GM12875 (cell line): ENCODE results near the gene CTIF.

Source experiments
- H3K4me3 ChIP-seq: one replicate; pipeline ENCODE4 v1.5.1; 2011; ENCODE audit warnings: low read depth, low read length, control low read depth
- TF ChIP-seq, protein P1 (sequence below): IDR thresholded peaks from 2 replicates; pipeline ENCODE4 v1.5.1; 2011; ENCODE audit warnings: low read depth, mild to moderate bottlenecking, control low read depth, inconsistent platforms, low read length, moderate library complexity, borderline replicate concordance; ENCODE audit not compliant: insufficient read depth

Gene CTIF

DNA sequence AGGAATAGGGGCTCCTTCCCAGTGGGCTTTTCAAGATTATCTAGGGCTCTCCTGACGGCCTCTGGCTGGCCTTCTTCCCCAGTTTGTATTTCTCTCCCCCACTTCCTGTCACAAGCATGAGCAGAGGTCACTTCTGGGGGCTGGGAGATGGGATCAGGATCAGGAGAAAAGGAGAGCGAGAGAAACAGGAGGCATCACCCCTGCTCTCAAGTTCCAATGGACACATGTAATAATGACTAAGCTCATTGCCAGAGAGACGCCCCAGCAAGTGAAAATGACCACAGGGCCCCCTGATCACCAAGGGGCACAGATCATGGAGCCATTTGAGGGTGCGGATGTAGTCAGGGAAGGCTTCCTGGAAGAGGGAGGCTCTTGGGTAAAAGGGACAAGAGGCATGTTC lies 319.8 kb downstream of the CTIF start:
- TF ChIP-seq, protein P1, sequence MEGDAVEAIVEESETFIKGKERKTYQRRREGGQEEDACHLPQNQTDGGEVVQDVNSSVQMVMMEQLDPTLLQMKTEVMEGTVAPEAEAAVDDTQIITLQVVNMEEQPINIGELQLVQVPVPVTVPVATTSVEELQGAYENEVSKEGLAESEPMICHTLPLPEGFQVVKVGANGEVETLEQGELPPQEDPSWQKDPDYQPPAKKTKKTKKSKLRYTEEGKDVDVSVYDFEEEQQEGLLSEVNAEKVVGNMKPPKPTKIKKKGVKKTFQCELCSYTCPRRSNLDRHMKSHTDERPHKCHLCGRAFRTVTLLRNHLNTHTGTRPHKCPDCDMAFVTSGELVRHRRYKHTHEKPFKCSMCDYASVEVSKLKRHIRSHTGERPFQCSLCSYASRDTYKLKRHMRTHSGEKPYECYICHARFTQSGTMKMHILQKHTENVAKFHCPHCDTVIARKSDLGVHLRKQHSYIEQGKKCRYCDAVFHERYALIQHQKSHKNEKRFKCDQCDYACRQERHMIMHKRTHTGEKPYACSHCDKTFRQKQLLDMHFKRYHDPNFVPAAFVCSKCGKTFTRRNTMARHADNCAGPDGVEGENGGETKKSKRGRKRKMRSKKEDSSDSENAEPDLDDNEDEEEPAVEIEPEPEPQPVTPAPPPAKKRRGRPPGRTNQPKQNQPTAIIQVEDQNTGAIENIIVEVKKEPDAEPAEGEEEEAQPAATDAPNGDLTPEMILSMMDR: no peak

DNA sequence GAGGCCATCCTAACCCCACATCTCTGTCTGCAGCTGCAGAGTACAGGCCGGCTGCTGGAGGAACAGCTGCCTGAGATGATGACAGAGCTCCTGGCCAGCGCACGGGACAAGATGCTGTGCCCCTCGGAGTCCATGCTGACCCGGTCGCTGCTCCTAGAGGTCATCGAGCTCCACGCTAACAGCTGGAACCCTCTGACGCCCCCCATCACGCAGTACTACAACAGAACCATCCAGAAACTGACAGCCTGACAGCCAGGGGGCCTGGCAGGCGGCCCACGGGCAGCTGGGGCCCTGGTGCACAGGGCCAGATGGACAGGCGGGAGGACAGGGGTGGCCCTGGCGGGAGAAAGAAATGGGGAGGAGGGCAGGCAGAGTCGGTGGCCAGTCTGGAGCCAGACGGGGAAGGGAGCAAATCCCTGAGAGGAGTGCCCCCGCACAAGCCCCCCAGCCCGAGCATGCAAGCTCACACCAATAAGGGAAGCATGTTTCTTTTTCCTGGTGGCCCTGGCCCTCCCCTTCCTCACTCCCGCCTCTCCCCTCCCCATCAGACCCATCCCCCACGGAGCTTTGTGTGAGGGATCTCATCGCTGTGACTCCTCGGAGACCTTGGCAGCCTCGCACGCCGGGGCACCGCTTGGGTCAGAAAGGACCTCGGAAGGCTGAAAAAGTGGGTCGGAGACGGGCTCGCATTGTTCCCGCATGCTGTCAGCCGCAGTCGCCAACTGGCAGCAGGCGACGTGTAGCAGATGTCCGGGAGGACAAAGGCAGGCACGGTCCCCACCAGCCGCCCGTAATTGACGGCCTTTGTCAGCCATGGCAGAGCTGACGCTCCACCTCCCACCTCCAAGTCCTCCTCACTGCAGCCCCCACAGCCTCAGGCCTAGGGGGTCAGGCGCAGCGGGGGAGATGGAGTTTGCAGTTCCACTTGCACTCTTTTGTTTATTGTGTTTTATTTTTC lies 320.8 kb downstream of the CTIF start:
- no peak overlapping the region for H3K4me3 ChIP-seq
- TF ChIP-seq, protein P1: no peak

More for the DNA sequence above, 319.8 kb downstream of the CTIF start:
- no peak overlapping the region for H3K4me3 ChIP-seq

DNA sequence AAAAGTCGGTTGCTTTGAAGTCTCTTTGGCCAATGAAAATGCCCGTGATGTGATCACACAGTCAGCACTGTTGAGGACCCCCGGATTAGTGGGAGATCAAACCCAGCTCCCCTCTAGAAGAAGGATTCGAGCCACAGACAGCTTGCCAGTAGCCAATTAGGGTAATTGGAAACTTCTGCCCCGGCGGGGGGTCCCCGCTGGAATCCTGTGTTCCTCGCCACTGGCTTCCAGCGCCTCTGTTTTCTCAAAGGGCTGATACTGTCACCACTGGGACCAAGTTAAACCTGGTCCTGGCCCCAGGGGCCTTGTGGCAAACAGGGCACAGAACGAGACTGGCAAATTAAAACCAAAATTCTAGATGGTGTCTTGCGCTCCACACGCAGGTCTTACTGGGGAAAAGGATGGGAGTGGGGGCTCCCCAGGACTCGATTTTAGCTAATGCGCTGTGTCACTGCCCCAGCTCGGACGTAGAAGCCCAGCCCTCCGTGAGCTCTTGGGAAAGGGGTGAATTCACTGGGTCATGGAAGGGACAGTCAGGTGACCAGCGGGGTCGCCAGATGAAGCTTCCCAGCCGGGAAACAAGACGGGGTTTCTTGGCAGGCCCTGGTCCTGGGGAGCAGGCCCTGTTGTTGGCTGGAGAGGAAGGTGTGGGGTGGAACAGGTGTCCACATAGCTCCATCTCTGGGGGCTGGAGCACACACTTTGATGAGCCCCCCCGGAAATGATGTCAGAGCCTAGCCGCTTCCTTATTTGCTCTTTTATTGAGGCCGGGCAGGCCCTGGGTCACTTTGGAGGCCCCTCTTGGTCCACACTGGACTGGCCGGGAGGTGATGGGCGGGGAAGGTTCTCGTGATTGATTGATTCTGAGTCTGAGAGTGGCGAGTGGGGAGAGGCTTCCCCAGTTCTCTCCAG lies 321.7 kb downstream of the CTIF start:
- no peak overlapping the region for H3K4me3 ChIP-seq

DNA sequence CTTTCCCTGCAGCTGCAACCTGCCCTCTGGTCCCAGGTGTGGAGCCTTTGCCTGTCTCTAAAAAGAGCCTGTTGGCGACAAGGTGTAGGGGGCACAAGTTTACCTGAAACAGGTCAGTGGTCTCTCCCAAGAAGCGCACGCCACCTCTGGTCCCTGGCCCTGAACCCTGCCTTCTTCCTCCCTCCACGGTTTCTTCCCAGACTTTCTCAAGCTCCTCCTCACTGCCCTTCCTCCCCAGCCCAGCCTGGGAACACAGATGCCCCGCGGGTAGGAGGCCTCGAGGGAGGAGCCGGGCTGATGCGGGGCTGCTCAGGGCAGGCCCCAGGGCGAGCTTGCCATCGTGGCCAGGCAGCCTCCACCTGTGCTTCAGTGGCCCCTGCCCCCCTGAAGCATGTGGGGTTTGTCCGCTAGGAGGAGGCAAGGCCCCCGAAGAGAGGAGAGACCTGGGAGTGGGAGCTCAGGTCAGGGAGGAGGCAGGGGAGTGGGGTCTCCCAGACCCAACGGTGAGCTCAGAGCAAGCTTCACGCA lies 322.4 kb downstream of the CTIF start:
- TF ChIP-seq, protein P1: no peak
- H3K4me3 ChIP-seq: no peak overlapping the region

More for the DNA sequence above, 321.7 kb downstream of the CTIF start:
- TF ChIP-seq, protein P1: no peak

DNA sequence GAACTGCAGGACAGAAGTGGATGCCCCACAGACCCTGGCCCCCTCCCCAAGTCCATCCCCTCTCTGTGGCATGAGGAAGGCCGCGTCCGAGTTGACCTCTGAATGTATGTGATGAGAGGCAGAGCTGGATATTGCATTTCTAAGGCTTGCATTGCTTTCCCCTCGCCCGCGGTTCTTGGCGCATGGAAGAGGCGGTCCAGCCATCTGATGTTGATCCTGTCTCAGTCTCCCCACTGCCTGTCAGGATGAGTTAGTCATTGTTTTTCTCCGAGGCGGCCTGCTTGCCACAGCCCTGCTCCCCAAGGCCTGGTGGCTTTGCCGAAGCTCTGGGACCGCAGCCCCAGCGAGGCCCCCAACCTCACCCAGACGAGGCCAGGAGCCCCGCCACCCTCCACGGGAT lies 323.3 kb downstream of the CTIF start:
- H3K4me3 ChIP-seq: no peak overlapping the region
- TF ChIP-seq, protein P1: no peak

DNA sequence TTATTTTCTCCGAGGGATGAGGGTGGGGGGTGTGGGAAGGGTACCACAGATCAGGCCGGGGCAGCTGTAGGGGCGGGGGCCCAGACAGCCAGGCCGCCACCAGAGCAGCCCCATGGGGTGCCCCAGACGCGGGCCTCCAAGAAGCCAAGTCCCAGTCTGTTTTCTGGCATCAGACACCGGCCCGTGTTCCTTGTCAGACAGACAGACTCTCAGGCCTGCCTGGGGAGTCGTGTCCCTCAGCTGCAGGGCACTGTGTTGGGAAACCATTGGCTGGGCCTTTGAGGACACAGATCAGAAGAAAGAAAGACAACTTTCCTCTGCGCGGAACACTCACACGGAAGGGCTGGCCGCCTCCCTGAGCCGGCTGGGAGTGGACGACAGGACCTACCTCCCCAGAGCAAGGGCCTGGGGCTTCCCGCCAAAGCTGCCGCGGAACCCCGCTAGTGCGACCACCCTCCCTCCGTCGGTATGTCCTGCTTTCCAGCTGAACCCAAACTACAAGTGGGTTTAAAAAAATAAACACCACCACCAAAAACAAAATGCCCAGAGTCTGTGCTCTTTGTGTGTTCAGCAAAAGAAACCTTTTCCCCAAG lies 323.9 kb downstream of the CTIF start:
- H3K4me3 ChIP-seq: no peak overlapping the region
- TF ChIP-seq, protein P1: no peak
